WTC11 (cell line): Measurements from ENCODE around the gene RPRM.

Experiments used
- CTCF ChIP-seq: fragments of 200-600 bp; IDR thresholded peaks from 2 replicates; pipeline ENCODE4 v1.8.0; 2022; ENCODE audit warnings: antibody characterized with exemption
- JUN ChIP-seq: sonication (generic); formaldehyde crosslinking; IDR thresholded peaks from 2 replicates; pipeline ENCODE4 v1.8.0; 2023; ENCODE audit warnings: mild to moderate bottlenecking, missing genetic modification reagents

- TF ChIP-seq CTCF, result no peak
- no peak for TF ChIP-seq JUN (CRISPR knock-in tag)
Measured at GRCh38 chr2:153477636-153478288, 800 bp downstream of the RPRM start.
